ENCODE results near the gene NFKBIE.

GRCh38 chr6:44260451-44261297, 4.7 kb downstream of the NFKBIE start:
- TF ChIP-seq, protein P1, sequence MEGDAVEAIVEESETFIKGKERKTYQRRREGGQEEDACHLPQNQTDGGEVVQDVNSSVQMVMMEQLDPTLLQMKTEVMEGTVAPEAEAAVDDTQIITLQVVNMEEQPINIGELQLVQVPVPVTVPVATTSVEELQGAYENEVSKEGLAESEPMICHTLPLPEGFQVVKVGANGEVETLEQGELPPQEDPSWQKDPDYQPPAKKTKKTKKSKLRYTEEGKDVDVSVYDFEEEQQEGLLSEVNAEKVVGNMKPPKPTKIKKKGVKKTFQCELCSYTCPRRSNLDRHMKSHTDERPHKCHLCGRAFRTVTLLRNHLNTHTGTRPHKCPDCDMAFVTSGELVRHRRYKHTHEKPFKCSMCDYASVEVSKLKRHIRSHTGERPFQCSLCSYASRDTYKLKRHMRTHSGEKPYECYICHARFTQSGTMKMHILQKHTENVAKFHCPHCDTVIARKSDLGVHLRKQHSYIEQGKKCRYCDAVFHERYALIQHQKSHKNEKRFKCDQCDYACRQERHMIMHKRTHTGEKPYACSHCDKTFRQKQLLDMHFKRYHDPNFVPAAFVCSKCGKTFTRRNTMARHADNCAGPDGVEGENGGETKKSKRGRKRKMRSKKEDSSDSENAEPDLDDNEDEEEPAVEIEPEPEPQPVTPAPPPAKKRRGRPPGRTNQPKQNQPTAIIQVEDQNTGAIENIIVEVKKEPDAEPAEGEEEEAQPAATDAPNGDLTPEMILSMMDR (IDR thresholded peaks at IDR 0.05; ENCODE audit: low read depth, low read length), result no peak
- TF ChIP-seq EZH2phosphoT487 (IDR thresholded peaks at IDR 0.05; ENCODE audit: low read depth), result no peak
